Medulla oblongata (tissue), 1 donor: ENCODE results near the gene TMEM184B.
"Not testable (repeated sequence)": the region's sequence is repeated elsewhere in the genome, so short reads cannot be mapped to it uniquely, and the experiment has no call there.

Experiments
- DNase-seq: peaks from one replicate; pipeline ENCODE4 v3.0.0-alpha.2; 2015; ENCODE audit errors: extremely low spot score

The TMEM184B gene

DNA sequence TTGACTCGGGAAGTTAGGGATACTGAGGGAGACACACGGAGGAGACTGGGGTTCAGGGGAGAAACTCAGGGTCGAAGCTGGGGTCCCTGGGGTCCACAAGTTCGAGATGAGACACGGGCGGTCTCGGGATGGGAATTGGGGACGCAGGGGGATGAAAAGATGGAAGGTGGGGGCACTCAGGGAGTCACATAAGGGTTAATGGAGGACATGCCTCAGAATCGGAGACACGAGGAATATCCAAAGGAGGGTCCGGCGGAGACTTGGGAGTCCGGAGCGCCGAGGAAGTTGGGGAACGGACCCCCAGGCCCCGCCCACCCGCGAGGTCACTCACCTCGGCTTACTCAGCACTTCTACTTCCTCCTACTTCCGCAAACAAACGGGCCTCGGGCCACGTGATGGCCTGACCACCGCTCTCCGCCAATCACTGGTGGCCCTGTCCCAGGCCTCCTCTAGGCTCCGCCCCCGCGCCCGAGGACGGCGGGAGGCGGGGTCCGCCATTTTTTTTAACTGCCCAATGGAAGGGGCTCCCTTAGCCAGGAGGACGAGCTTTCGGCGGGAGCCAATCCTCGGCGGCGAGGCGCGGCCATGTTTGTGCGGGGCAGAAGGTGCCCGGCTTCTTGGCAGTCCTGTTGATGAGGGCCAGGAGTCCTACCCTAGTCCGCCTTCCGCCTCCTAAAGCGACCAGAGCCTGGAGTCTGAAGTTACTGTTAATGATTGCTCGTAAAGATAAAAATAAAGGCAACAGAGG, 91.2 kb downstream of the TMEM184B start, which contains the start of gene PLA2G6:
TSS of gene PLA2G6 (minus strand) at position 378 of the 748 bp plus-strand sequence. CDS start 12,404 bp downstream, outside the sequence.
- peak; percentile 100 for DNase-seq

DNA sequence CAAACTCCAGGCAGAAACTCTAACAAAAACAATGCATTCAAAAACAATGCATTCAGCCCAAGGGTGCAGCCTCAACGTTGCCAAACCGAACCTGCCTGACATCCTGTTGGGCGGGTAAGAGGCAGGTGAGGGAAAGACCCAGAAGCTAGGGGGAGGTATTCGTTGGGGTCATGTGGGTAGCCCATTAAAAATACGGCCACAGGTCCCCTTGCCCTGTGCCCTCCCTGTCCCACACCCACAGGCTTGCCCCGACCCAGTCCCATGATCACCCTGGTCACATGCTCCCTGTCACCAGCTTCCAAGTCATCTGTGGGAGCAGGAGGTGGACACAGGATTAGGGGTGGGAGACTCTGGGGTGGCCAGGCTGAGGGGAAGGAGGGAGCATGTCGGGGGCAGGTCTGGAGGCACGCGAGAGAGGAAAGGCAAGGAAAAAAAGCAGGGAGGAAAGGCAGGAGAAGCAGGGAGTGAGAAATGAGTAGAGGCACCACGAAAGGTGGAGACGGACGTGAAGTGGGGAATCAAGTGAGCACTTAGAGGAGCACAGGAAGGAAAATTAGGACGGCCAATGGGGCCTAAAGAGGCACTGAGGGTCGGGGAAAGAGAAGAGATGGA, 91.9 kb downstream of the TMEM184B start:
- peak; percentile 92 for DNase-seq

DNA sequence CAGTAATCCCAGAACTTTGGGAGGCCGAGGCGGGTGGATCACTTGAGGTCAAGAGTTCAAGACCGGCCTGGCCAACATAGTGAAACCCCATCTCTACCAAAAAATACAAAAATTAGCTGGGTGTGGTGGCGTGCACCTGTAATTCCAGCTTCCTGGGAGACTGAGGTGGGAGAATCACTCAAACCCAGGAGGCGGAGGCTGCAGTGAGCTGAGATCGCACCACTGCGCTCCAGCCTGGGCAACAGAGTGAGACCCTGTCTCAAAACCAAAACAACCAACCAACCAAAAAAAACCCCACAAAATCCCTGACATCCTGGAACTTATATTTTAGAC, 94.2 kb downstream of the TMEM184B start:
- DNase-seq, result not testable (repeated sequence)

DNA sequence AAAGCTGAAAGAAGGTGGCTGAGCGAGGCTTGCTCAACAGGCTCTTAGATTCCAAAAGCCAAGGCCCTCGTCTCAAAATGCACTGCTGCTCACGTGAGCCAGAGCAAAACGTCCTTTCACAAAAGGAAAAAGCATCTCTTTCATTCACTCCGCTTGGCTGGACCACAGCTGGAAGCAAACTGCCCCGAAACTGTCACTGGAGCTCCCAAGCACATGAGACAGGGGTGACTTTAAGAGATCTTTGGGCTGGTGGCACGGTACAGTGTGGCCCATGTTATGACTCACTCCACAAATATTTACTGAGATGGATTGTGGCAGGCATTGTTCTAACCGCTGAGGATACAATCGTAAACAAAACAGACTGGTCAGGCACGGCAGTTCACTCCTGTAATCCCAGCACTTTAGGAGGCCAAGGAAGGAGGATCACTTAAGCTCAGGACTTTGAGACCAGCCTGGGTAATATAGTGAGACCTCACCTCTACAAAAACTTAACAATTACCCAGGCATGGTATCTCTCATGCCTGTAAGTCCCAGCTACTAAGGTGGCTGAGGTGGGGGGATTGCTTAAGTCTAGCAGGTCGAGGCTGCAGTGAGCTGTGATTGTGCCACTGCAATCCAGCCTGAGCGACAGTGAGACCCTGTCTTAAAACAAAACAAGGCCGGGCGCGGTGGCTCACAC, 94.7 kb downstream of the TMEM184B start:
- DNase-seq, result peak; percentile 88

DNA sequence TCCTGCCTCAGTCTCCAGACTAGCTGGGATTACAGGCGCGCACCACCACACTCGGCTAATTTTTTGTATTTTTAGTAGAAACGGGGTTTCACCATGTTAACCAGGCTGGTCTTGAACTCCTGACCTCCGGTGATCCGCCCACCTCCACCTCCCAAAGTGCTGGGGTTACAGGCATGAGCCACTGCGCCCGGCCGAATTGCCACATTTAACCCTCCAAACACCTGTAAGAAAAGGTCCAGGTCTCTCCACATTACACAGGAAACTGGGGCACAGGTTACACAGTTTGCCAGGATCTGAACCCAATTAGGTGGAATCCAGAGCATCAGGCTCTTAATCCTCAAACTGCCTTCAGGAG, 95.3 kb downstream of the TMEM184B start:
- DNase-seq, result not testable (repeated sequence)

DNA sequence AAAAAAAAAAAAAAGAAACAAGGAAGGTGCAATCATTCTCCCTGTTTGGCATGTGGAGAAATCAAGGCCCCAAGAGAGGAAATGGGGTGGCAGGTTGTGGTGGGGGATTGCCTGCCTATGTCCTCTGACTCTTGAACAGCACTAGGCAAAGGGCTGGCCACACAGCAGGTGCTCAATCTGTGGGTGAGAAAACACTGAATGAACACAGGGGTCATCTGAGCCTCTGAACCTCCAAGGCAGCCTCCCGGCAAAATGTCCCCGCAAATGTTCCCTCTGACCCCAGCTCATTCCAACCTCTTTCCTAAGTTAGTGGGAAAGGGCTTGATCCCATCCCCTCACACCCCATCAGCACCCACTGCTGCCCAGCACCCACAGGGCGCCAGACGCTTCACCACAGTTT, 95.8 kb downstream of the TMEM184B start:
- DNase-seq, result no peak

DNA sequence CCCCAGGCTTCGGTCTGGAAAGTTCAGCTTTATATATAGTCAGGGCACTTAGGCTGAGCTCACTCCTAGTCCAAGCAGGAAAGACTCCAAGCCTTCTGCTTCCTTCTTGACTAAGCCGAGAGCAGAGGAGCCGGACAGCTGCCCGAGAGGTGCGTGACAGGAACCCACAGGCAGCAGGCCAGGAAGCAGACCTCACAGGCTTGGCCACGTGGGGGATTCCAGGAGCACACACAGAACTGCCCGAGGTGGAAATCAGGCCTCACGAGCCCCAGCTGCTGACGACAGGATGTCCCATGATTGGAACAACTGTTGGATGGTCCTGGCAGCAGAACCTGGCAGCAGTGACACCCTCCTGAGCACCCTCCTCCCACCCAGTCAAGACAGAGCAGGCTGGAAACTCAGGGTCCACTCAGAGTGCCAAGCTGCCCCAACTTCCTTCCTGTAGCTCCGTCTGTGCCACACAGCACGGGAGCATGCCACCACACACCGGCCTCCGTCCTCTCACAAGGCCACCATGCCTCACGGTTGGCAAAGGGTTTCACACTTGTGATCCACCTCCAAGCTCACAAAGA, 96.6 kb downstream of the TMEM184B start:
- DNase-seq, result peak; percentile 79

DNA sequence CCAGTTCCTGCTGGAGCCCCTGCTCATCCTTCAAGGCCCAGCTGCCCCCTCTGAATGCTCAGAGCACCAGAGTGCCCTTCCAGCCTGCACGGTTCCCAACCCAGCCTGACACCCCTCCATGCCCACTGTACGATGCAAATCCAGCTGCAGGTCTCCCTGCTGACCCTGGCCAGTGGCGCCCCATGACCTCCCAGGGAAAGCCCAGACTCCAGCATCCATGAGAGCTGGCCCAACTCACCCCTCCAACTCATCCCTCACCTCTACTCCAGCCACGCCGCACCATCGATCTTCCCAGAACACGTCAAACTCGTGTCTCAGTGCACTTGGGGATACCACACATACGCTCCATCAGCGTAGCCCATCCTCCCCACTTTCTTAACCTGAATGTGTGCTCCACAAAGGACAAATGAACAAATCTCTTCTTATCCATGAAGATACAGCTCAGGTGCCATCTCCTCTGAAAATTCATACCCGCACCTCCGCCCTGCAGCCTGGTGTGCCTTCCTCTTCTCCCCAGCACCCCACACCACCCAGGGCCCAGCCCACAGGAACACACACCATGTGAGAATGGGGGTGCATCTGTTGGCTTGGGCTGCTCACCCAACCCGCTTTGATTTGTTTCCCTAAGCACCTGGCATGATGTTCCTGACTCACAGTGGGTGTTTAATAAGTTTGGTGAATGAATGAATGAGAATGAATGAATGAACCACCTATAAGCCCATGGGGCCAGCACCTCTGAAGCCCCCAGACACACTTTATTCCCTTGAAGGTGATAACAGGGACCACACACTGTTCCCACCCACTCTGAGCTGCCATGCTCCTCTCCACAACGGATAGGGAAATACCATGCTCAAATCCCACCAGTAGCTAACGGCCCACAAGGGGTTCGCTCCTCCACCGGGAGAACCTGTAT, 97.3 kb downstream of the TMEM184B start:
- DNase-seq, result no peak

DNA sequence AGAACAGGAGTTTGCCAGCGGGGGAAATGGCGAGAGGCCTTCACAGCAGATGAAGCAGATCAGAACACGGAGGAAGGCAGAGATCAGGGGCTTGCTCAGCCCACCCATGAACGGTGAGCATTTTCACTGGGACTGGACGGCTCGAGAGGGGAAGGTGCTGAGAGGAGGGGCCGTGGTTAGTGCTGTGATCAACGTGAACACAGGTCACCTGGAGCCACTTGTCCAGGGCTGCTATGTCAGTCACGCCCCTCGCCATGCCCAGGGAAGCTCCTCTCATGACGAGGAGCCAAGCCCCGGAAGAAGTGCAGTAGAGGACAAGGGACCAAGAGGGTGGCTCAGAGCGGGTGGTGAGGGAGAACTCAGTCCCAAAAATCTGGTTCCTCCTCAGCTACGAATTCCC, 98.2 kb downstream of the TMEM184B start:
- DNase-seq, result no peak

DNA sequence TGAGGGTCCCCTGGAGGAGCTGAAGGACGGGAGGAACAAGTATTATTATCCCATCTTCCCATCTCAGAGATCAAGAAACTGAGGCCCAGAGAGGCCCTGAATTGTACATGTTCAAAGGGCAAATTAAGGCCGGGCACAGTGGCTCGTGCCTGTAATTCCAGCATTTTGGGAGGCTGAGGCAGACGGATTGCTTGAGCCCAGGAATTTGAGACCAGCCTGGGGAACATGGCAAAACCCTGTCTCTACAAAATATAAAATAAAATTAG, 99.2 kb downstream of the TMEM184B start:
- no peak for DNase-seq

DNA sequence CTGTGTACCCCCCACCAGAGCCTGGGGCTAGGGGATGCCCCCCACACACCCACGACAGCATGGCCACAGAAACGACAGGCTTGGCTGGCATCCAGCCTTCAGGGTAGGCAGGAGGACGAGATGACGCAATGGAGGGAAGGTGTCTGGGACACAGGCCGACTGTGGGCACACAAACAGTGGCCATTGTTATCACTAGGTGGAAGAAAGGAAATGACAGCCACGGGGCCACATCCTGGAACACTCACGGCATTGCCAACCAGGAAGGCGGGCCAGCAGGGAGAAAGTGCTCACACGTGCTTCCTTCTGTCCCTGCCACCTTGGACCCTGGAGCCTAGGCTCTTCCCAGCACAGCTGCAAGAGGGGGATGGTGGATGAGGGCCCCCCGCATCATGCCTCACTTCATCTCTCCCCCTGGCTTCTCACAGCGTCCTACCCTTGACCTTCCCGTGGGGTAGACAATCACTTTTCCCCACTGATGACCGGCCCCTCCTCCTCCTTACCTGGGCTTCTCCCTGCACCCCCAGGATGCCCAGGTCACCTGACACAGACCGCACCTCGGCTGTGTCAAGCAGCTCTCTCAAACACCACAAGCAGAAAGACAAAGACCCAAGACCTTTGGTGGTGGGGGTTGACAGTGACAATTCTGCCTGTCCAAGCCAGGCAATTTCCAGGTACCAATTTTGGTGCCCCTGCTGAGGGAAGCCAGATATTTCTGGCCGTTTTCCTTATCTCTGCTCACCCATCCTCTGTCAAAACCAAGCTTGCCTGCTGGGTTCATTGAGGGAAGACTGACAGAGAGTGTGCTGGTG, 99.8 kb downstream of the TMEM184B start:
- DNase-seq, result peak; percentile 70

DNA sequence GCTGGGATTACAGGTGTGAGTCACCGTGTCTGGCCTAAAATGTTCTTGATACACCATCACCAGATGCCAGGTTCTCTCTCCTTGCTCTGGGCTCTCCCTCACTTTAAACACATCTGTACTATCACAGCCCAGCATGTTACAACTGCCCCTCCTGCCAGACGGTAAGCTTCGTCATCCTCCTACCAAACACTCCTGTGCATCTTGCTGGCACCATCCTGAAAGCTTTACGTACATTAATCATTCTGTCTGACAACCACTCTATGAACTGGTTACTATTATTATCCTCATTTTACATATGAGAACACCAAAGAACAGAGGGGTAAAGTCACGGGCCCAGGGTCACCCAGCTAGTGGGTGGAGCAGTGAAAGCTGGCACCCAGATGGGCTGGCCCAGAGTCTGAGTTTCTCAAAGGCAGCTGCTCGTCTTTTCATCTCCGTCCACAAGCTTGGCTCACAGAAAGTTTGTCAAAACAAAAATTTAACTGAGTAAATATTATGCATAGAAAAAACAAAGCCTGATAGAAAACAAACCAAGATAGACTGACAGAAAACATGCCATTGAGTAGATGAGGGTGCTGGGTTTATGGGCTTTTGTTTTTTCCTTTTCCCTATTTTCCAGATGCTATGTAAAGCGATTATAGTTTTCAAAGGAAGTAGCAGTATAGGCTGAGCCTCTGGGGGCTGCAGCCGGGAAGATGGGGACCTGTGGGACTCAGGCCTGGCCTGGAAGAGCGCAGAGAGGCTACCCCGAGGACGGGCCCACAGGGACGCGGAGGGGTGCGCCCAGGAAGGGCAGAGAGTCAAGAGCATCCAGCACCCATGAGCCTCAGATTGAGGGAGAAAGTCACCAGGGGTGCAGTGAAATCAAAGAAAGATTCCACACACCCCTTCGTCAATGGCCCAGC, 100.6 kb downstream of the TMEM184B start:
- no peak for DNase-seq

DNA sequence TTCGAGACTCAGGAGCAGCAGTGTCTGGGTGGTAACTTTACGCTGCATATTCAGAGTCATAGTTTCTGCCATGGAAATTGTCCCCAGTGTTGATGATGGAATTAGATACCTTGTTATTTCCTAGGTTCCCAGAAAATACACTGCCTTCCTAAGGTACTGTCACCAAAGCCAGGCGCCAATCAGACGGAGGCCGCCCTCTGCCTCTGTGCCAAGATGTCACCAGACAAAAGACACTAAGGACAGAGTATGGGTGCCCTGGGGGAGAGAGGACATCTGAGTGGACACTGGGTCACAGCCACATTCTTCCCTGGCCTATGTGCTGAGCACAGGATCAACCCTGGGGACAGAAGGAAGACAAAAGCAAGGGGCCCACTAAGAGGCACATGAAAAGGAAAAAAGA, 102.3 kb downstream of the TMEM184B start:
- no peak for DNase-seq
